ENCODE measurements around the gene SNAP29.
"Not testable (repeated sequence)": the region's sequence is repeated elsewhere in the genome, so short reads cannot be mapped to it uniquely, and the experiment has no call there.

- not testable (repeated sequence) for TF ChIP-seq POLR2A (IDR thresholded peaks at IDR 0.05); CTCF (IDR thresholded peaks at IDR 0.05 in 4 of 5, conservative IDR thresholded peaks at IDR 0.05 in 1 of 5)
These were observed 71.6 kb downstream of the SNAP29 start for GRCh38 chr22:20930435-20930834.

Data from gastrocnemius medialis (tissue), 4 donors.